Nephron progenitor cell (in vitro differentiated cells): ENCODE results near the gene GSKIP.
A peak's percentile ranks its signal among the peaks of the same experiment; 100 is the strongest.

ENCODE experiments used
- DNase-seq: peaks from one replicate; pipeline ENCODE4 v3.0.0; 2021
- H3K27ac Mint-ChIP-seq: 2 replicates; pipeline ENCODE4 v1.8.0; 2021; ENCODE audit warnings: mild to moderate bottlenecking, moderate library complexity, mixed read lengths
- H3K27me3 Mint-ChIP-seq: 2 replicates; pipeline ENCODE4 v1.8.0; 2021; ENCODE audit warnings: mild to moderate bottlenecking, low read depth, mixed read lengths; ENCODE audit not compliant: poor library complexity
- H3K36me3 Mint-ChIP-seq: 2 replicates; pipeline ENCODE4 v1.8.0; 2021; ENCODE audit warnings: low read depth, mixed read lengths
- H3K4me1 Mint-ChIP-seq: 2 replicates; pipeline ENCODE4 v1.8.0; 2021; ENCODE audit warnings: mixed read lengths
- H3K4me3 Mint-ChIP-seq: 2 replicates; pipeline ENCODE4 v1.8.0; 2021; ENCODE audit warnings: mild to moderate bottlenecking, moderate library complexity, mixed read lengths
- H3K9me3 Mint-ChIP-seq: 2 replicates; pipeline ENCODE4 v1.8.0; 2021; ENCODE audit warnings: mild to moderate bottlenecking, moderate library complexity, mixed read lengths
- TF ChIP-seq, protein P1 (sequence below): fragments of 200-600 bp; sonication (generic); IDR thresholded peaks from 2 replicates; pipeline ENCODE4 v1.5.0; 2021; ENCODE audit warnings: antibody characterized with exemption

The GSKIP gene, protein sequence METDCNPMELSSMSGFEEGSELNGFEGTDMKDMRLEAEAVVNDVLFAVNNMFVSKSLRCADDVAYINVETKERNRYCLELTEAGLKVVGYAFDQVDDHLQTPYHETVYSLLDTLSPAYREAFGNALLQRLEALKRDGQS

DNA sequence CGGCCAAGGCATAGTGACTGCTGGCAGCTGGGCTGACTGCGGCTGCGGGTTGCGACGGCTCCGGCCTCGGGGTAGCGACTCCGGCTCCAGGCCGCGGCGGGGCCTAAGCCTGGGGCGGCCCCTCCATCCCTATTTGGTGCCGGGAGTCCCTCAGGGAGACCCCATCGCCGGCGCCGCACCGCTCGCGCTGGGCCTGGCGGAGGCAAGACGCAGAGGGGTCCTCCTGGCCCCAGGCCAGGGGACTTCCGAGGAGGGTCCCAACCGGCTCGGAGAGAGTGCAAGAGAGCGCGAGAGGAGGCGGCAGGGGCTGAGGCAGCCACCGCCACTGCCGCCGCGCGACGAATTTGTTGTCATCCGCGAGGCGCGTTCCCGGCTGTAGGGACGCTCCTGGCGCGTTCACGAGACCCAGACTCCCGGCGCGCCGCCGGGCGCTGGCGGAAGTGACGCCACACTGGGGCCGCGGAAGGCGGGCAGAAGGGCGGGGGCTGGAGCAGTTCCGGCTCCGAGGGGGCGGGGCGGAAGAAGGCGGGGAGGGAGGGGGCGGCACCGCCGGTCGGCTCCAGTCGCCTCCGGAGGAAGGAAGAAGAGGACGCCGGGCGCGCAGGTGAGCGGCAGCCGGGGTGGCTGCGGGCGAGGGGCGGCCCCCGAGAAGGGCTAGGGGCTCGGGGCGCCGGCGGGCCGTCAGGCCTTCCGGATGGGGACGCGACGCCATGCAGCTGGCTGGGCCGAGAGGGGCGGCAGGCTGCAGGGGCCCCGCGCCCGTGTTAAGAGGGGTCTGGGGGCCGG lies at the start of gene GSKIP, which contains the start of gene ATG2B:
GSKIP (plus strand) TSS at position 562 of the 786 bp plus-strand sequence. CDS start 18,722 bp downstream, outside the sequence.
ATG2B (minus strand) TSS at position 377 of the 786 bp plus-strand sequence; CDS start at position 12, 365 bp downstream.
- TF ChIP-seq, protein P1, sequence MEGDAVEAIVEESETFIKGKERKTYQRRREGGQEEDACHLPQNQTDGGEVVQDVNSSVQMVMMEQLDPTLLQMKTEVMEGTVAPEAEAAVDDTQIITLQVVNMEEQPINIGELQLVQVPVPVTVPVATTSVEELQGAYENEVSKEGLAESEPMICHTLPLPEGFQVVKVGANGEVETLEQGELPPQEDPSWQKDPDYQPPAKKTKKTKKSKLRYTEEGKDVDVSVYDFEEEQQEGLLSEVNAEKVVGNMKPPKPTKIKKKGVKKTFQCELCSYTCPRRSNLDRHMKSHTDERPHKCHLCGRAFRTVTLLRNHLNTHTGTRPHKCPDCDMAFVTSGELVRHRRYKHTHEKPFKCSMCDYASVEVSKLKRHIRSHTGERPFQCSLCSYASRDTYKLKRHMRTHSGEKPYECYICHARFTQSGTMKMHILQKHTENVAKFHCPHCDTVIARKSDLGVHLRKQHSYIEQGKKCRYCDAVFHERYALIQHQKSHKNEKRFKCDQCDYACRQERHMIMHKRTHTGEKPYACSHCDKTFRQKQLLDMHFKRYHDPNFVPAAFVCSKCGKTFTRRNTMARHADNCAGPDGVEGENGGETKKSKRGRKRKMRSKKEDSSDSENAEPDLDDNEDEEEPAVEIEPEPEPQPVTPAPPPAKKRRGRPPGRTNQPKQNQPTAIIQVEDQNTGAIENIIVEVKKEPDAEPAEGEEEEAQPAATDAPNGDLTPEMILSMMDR = no peak
- no peaks in the 10 kb centered on the region for H3K27me3 Mint-ChIP-seq
- peaks cover 6% of the 10 kb centered on the region for H3K36me3 Mint-ChIP-seq
- peaks cover 48% of the 10 kb centered on the region for H3K4me1 Mint-ChIP-seq
- peak; percentile 97 for DNase-seq
- peak within 1 kb of the TSS; percentile 87 for H3K27ac Mint-ChIP-seq
- H3K4me3 Mint-ChIP-seq = peak within 1 kb of the TSS; percentile 92
- H3K9me3 Mint-ChIP-seq = no peaks in the 10 kb centered on the region

DNA sequence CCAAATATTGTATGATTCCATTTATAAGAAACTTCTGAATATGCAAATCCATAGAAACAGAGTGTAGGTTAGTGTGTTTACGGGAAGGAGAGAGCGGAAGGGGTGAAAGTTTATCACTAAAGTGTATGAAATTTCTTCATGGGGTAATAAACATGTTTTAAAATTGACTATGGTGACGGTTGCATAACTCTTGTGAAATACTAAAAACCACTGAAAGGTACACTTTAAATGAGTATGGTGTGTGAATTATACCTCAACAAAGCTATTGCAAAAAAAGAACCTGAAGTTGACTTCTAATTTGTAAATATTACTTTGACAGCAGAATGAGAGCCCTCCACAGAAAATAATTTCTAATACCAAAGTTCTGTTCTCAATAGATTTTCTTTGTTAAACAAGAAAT lies 47.2 kb upstream of the GSKIP start:
- no peak overlapping the region for H3K27ac Mint-ChIP-seq
- no peak overlapping the region for H3K4me3 Mint-ChIP-seq
- no peak for DNase-seq
- peaks cover 36% of the 10 kb centered on the region for H3K36me3 Mint-ChIP-seq
- no peaks in the 10 kb centered on the region for H3K9me3 Mint-ChIP-seq
- H3K4me1 Mint-ChIP-seq = no peaks in the 10 kb centered on the region
- H3K27me3 Mint-ChIP-seq = no peaks in the 10 kb centered on the region
- TF ChIP-seq, protein P1 = no peak

DNA sequence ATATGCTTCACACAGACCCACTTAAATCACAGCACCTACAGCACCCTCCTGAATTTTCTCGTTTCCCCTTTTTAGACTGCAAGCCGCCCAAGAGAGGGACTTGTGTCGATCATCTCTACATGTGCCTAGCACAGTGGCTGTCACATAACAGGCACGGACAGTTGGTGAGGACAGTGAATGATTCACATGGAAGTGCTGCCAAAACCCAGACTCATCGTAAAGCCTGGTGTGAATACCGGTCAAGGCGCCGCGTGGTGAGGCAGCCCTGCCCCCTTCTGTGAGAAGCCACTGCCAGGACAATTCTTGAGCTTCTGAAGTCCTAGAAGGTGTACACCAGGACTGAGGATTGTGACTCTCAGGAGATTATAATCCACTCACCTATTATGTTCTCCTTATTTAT lies 44.5 kb upstream of the GSKIP start:
- no peak overlapping the region for H3K4me3 Mint-ChIP-seq

DNA sequence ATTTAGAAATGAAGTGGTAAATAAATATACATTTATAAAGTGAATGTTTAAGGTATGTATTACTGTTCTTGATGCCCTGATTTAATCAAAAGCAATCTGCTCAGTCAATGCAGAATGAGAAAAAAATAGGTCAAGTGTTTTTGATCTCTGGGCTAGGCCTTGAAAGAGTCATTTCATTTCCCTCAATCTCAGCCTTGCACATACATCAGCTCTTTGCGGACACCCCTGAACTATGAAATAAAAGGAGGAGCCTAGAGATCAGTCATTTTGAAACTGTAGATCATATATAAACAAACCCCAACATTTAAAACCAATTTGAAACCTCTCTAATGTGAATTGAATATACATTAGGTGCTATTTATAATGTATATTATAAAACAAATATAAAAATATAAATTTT lies 42.7 kb upstream of the GSKIP start:
- no peak overlapping the region for H3K4me3 Mint-ChIP-seq
- peaks cover 47% of the 10 kb centered on the region for H3K36me3 Mint-ChIP-seq
- DNase-seq = no peak
- TF ChIP-seq, protein P1 = no peak
- H3K27ac Mint-ChIP-seq = no peak overlapping the region
- H3K4me1 Mint-ChIP-seq = no peaks in the 10 kb centered on the region
- no peaks in the 10 kb centered on the region for H3K27me3 Mint-ChIP-seq
- no peaks in the 10 kb centered on the region for H3K9me3 Mint-ChIP-seq

More for the DNA sequence above, 44.5 kb upstream of the GSKIP start:
- no peak overlapping the region for H3K27ac Mint-ChIP-seq
- TF ChIP-seq, protein P1 = no peak
- DNase-seq = no peak
- no peaks in the 10 kb centered on the region for H3K27me3 Mint-ChIP-seq
- peaks cover 42% of the 10 kb centered on the region for H3K36me3 Mint-ChIP-seq
- H3K9me3 Mint-ChIP-seq = no peaks in the 10 kb centered on the region
- H3K4me1 Mint-ChIP-seq = no peaks in the 10 kb centered on the region

DNA sequence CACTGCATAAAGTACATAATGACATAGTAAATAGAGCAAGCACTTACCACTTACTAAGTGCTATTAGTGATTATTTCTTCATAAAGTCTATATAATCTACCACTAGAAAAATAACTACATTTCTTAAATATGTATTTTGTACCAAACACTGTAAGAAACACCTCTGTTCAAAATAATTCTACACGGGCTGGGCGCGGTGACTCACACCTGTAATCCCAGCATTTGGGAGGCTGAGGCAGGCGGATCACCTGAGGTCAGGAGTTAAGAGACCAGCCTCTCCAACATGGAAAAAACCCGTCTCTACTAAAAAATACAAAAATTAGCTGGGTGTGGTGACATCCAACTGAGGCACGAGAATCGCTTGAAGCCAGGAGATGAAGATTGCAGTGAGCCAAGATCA lies 39.1 kb upstream of the GSKIP start:
- Mint-ChIP-seq H3K4me3 (no peak overlapping the region), H3K4me1 (no peaks in the 10 kb centered on the region), H3K36me3 (peaks cover 31% of the 10 kb centered on the region), H3K27me3 (no peaks in the 10 kb centered on the region), H3K9me3 (no peaks in the 10 kb centered on the region), H3K27ac (no peak overlapping the region)
- TF ChIP-seq, protein P1 = no peak
- no peak for DNase-seq
